ENCODE measurements around the gene SIMC1. TPM values are rescaled to one million over a fixed set of nuclear protein-coding genes. Genes with fewer than 3 reads are reported as not detected.

SIMC1 gene
- total RNA-seq, 1 experiment from 2014 or later: 17.7 TPM

GRCh38 chr5:176360894-176361436, 122.7 kb downstream of the SIMC1 start:
- TF ChIP-seq CTCF (conservative IDR thresholded peaks at IDR 0.05): no peak
- H3K4me1 ChIP-seq (ENCODE audit: insufficient read depth, low read length): no peaks in the 10 kb centered on the region; the same call in 1 of the 2 replicates
- no CpG with 5 or more reads among the region's 27 CpGs for WGBS (ENCODE audit: extremely low coverage, insufficient read length, low lambda C conversion rate)
- no peak overlapping the region for H4K5ac ChIP-seq (ENCODE audit: insufficient read length, low read depth, low read length)
- no peak overlapping the region for H2BK12ac ChIP-seq (ENCODE audit: insufficient read length, low read depth, low read length)
- H2AK5ac ChIP-seq (ENCODE audit: insufficient read length, low read length): no peak overlapping the region
- H4K8ac ChIP-seq (replicated peaks; ENCODE audit: insufficient read length, low read depth, low read length): no peak overlapping the region
- H3K27me3 ChIP-seq (ENCODE audit: insufficient read depth, low read length): peaks cover 7% of the 10 kb centered on the region; the same call in 1 of the 2 replicates
- no peak for DNase-seq
- peak overlapping the region; percentile 70 for H3K4me2 ChIP-seq (ENCODE audit: insufficient read depth, insufficient read length, low read length)
- no peak overlapping the region for H3K27ac ChIP-seq (ENCODE audit: insufficient read length, low read depth, low read length)
- H3K79me2 ChIP-seq (ENCODE audit: insufficient read depth, low read length): peaks cover 8% of the 10 kb centered on the region; the same call in 1 of the 2 replicates
- peaks cover 36% of the 10 kb centered on the region for H3K27me3 Mint-ChIP-seq (ENCODE audit: low read depth)
- no peak overlapping the region for H2BK120ac ChIP-seq (ENCODE audit: low read depth, low read length, poor library complexity, severe bottlenecking)
- peaks cover 11 to 16% of the 10 kb centered on the region in 2 experiments for H3K4me1 Mint-ChIP-seq
- H3T11ph ChIP-seq (ENCODE audit: low read length): no peak overlapping the region
- peak overlapping the region in 2 of 3 experiments; percentile 90 to 100; a peak in 3 of 7 replicates for H3K27ac Mint-ChIP-seq
- no peaks in the 10 kb centered on the region for H3K9me3 Mint-ChIP-seq
- H3K14ac ChIP-seq (ENCODE audit: insufficient read depth, low read length): peak overlapping the region; percentile 93
- H3K56ac ChIP-seq (ENCODE audit: insufficient read length, low read depth, low read length): no peak overlapping the region
- peak overlapping the region; percentile 15 for H3K18ac ChIP-seq (ENCODE audit: insufficient read length, low read depth, low read length)
- no peaks in the 10 kb centered on the region for H3K9me3 ChIP-seq (ENCODE audit: control insufficient read depth, low read depth, low read length)
- H3K36me3 Mint-ChIP-seq (ENCODE audit: insufficient read depth in 1 of 3, low read depth in 3 of 3): peaks cover 16 to 35% (median 29%) of the 10 kb centered on the region in 3 experiments
- H3K9ac ChIP-seq (ENCODE audit: extremely low read depth, insufficient read length, low read length): peak overlapping the region; percentile 85
- H3K79me1 ChIP-seq (ENCODE audit: insufficient read depth, low read depth, low read length, poor library complexity, severe bottlenecking): no peaks in the 10 kb centered on the region
- no peak overlapping the region for H2BK5ac ChIP-seq (ENCODE audit: insufficient read length, low read length)
- no peak overlapping the region for H3K4ac ChIP-seq (ENCODE audit: low read depth, low read length)
- H2BK15ac ChIP-seq (ENCODE audit: low read depth, low read length): no peak overlapping the region
- H2BK20ac ChIP-seq (ENCODE audit: low read depth, low read length, poor library complexity, severe bottlenecking): no peak overlapping the region
- no peak overlapping the region for H4K91ac ChIP-seq (ENCODE audit: insufficient read length, low read depth, low read length)
- H3K23ac ChIP-seq (ENCODE audit: insufficient read length, low read depth, low read length): no peak overlapping the region
- H3K4me3 Mint-ChIP-seq: peak overlapping the region; percentile 98 to 99
- no peak overlapping the region for H2AFZ ChIP-seq (ENCODE audit: low read length)
- H3K23me2 ChIP-seq (ENCODE audit: insufficient read length, low read depth, low read length, poor library complexity, severe bottlenecking): peaks cover 16% of the 10 kb centered on the region
- H4K20me1 ChIP-seq (ENCODE audit: control insufficient read depth, insufficient read depth, insufficient read length): no peaks in the 10 kb centered on the region
